Measurements from ENCODE around the gene CHGA. TPM values are rescaled to one million over a fixed set of nuclear protein-coding genes. Genes with fewer than 3 reads are reported as not detected.

The CHGA gene
- polyA plus RNA-seq, 4 donors, result 20.4 to 1,234 (median 106) TPM

DNA sequence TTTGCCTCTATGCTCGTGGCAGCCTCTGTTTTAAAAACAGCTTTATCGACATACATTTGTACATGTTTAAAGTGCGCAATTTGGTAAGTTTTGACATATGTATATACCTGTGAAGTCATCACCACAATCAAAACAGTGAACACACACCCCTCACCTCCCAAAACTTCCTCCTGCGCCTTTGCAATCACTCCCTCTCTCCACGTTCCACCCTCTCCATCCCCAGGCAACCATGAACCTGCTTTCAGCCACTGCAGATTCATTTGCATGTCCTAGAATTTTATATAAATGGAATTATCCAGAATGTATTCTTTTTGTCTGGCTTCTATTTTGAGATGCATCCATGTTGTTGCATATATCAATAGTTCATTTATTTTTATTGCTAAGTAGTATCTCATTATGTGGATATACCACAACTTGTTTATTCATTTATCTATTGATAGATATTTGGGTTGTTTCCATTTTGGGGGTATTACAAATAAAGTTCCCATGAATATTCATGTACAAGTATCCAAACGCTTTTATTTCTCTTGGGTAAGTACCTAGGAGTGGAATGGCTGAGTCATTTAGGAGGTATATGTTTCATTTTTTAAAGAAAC is 15.5 kb upstream of the CHGA start:
- H3K27me3 ChIP-seq (ENCODE audit: control insufficient read depth in 3 of 3, insufficient read depth in 3 of 3, low read length in 3 of 3), result peaks cover 0 to 5% (median 2%) of the 10 kb centered on the region in 3 donors
- FAIRE-seq (no peak), DNase-seq (no peak)
- H3K27ac ChIP-seq (ENCODE audit: low read depth in 1 of 3, low read length in 2 of 3), result no peak overlapping the region
- 70 to 79% (median 77%) methylated on average over 6 of the region's 6 CpGs for WGBS, 3 donors
- H3K9me3 ChIP-seq (ENCODE audit: control insufficient read depth in 2 of 2, insufficient read depth in 1 of 2, low read depth in 1 of 2, low read length in 1 of 2), result no peaks in the 10 kb centered on the region
- H3K4me3 ChIP-seq (ENCODE audit: low read depth in 1 of 3, low read length in 3 of 3), result no peak overlapping the region
- H3K36me3 ChIP-seq (ENCODE audit: control insufficient read depth in 3 of 3, insufficient read depth in 2 of 3, low read depth in 1 of 3, low read length in 3 of 3), result no peaks in the 10 kb centered on the region
- H3K4me1 ChIP-seq (ENCODE audit: control insufficient read depth in 3 of 3, insufficient read depth in 2 of 3, low read depth in 1 of 3, low read length in 2 of 3), result no peaks in the 10 kb centered on the region

DNA sequence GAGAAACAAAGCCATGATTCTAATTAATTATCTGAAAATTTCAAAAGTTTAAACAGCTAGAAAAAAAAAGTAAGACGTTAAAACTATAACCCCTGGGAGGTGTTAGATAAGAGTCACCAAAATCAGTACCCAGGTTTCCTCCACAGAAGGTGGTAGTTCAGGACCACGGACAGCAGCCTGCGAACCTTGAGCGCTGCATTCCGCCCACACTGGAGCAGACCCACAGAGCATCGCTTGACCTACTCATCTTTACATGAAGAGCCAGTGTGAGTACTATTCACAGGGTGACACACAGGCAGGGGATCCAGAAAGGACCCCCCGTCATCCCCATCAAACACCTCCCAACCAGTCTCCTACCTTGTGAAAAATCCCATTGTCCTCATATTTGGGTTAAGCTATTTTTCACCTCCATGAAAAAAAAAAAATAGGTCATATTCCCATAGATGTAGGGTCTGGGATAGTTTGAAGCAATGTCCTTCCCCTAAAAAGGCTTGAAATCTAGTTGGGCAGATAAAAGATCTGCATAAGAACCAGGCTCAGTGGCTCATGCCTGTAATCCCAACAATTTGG is 8.8 kb upstream of the CHGA start:
- FAIRE-seq (no peak), DNase-seq (peak in 1 of 2 donors; percentile 49)
- Histone ChIP-seq H3K4me1 (ENCODE audit: control insufficient read depth in 3 of 3, insufficient read depth in 2 of 3, low read depth in 1 of 3, low read length in 2 of 3) (no peaks in the 10 kb centered on the region), H3K9me3 (ENCODE audit: control insufficient read depth in 2 of 2, insufficient read depth in 1 of 2, low read depth in 1 of 2, low read length in 1 of 2) (no peaks in the 10 kb centered on the region), H3K36me3 (ENCODE audit: control insufficient read depth in 3 of 3, insufficient read depth in 2 of 3, low read depth in 1 of 3, low read length in 3 of 3) (no peaks in the 10 kb centered on the region), H3K27me3 (ENCODE audit: control insufficient read depth in 3 of 3, insufficient read depth in 3 of 3, low read length in 3 of 3) (peaks cover 0 to 3% (median 0%) of the 10 kb centered on the region in 3 donors), H3K27ac (ENCODE audit: low read depth in 1 of 3, low read length in 2 of 3) (no peak overlapping the region), H3K4me3 (ENCODE audit: low read depth in 1 of 3, low read length in 3 of 3) (no peak overlapping the region)
- WGBS, 3 donors, result 8 to 15% (median 10%) methylated on average over 7 of the region's 7 CpGs

DNA sequence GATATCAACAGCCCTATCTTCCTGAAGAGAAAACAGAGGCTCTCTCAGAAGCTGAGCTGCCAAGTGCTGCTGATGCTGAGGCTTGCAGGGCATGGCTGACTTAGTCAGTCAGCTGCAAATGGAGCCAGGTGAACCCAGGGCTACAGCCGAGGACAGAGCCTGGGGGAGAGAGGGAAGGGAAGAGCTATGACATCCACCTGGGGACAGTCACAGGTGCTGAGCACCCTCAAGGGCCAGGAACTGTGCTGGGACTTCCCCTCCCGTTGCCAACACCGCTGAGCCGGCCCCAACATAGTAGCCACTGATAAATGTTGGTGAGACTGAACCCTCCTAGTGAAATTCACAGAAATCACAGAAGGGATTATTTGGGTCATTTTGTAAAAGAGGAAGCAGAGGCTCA is 6.7 kb upstream of the CHGA start:
- no peaks in the 10 kb centered on the region for H3K4me1 ChIP-seq (ENCODE audit: control insufficient read depth in 3 of 3, insufficient read depth in 2 of 3, low read depth in 1 of 3, low read length in 2 of 3)
- FAIRE-seq, result no peak
- WGBS, 3 donors, result 66 to 73% (median 72%) methylated on average over 4 of the region's 4 CpGs

DNA sequence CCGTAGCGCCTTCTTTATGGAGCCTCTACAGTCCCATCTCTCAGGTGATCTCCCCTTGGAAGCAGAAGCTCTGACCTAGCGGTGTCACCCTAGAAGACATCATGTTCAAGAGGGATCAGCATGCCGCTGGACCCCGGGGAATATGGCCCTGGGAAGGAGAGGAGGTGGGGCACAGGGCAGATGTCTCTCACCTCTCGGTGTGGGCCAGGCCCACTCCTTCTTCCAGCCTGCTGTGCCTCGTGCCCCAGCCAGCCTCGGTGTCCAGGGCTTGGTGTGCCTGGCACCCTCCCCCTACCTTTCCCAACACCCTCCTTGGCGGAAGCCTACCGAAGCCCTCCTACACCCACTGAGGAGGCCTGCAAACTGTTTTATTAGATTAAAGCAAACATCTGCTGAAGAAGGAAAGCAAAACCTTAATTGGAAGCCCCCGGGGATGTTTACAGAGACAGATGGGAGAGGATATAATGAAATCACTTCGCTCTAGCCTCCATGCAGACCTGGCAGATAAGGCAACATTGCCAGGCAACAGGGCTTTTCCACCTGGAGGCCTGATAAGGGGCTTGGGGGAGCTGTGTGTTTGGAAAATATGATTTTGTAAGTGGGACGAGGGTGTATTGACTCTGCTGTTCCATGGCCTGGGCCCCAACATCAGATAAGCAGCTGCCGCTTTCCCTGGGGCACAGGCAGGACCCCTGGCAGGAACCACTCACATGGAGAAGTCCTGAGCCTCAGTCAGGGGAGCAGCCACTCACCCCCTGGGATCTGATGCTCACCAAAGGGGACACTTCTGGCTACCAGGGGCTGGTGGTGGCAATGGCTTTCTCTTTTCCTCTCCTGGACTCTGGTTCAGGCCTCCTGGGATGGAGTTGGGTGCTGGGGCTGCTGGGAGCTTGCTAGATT is 5.7 kb upstream of the CHGA start:
- Histone ChIP-seq H3K27me3 (ENCODE audit: control insufficient read depth in 3 of 3, insufficient read depth in 3 of 3, low read length in 3 of 3) (peaks cover 0 to 12% (median 0%) of the 10 kb centered on the region in 3 donors), H3K4me1 (ENCODE audit: control insufficient read depth in 3 of 3, insufficient read depth in 2 of 3, low read depth in 1 of 3, low read length in 2 of 3) (no peaks in the 10 kb centered on the region), H3K27ac (ENCODE audit: low read depth in 1 of 3, low read length in 2 of 3) (peak overlapping the region in 1 of 3 donors; percentile 33), H3K9me3 (ENCODE audit: control insufficient read depth in 2 of 2, insufficient read depth in 1 of 2, low read depth in 1 of 2, low read length in 1 of 2) (no peaks in the 10 kb centered on the region), H3K36me3 (ENCODE audit: control insufficient read depth in 3 of 3, insufficient read depth in 2 of 3, low read depth in 1 of 3, low read length in 3 of 3) (no peaks in the 10 kb centered on the region), H3K4me3 (ENCODE audit: low read depth in 1 of 3, low read length in 3 of 3) (no peak overlapping the region)
- no peak for FAIRE-seq
- WGBS, 3 donors, result 50 to 68% (median 62%) methylated on average over 14 of the region's 14 CpGs
- DNase-seq, result no peak

More for the DNA sequence above, 6.7 kb upstream of the CHGA start:
- H3K27ac ChIP-seq (ENCODE audit: low read depth in 1 of 3, low read length in 2 of 3), result no peak overlapping the region
- peaks cover 0 to 6% (median 0%) of the 10 kb centered on the region in 3 donors for H3K27me3 ChIP-seq (ENCODE audit: control insufficient read depth in 3 of 3, insufficient read depth in 3 of 3, low read length in 3 of 3)
- no peak overlapping the region for H3K4me3 ChIP-seq (ENCODE audit: low read depth in 1 of 3, low read length in 3 of 3)
- no peaks in the 10 kb centered on the region for H3K36me3 ChIP-seq (ENCODE audit: control insufficient read depth in 3 of 3, insufficient read depth in 2 of 3, low read depth in 1 of 3, low read length in 3 of 3)
- no peak for DNase-seq
- H3K9me3 ChIP-seq (ENCODE audit: control insufficient read depth in 2 of 2, insufficient read depth in 1 of 2, low read depth in 1 of 2, low read length in 1 of 2), result no peaks in the 10 kb centered on the region

DNA sequence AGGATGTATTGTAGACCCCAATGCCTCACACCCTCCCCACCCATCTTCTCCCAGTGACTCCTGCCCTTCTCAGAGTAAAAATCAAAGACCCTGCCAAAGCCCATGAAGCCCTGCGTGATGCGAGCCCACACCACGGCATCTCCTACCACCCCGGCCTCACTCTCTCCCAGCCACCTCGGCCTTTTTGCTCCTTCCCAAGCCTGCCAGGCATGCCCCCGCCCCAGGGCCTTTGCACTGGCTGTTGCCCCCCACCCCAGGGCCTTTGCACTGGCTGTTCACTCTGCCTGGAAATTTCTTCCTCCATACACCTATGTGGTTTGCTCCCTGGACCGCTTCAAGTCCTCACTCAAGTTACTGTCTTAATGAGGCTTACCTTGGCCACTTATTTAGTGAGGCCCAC is 5.0 kb upstream of the CHGA start:
- H3K9me3 ChIP-seq (ENCODE audit: control insufficient read depth in 2 of 2, insufficient read depth in 1 of 2, low read depth in 1 of 2, low read length in 1 of 2), result no peaks in the 10 kb centered on the region
- no peak overlapping the region for H3K4me3 ChIP-seq (ENCODE audit: low read depth in 1 of 3, low read length in 3 of 3)
- FAIRE-seq (no peak), DNase-seq (no peak)
- no peaks in the 10 kb centered on the region for H3K4me1 ChIP-seq (ENCODE audit: control insufficient read depth in 3 of 3, insufficient read depth in 2 of 3, low read depth in 1 of 3, low read length in 2 of 3)
- H3K36me3 ChIP-seq (ENCODE audit: control insufficient read depth in 3 of 3, insufficient read depth in 2 of 3, low read depth in 1 of 3, low read length in 3 of 3), result no peaks in the 10 kb centered on the region
- H3K27me3 ChIP-seq (ENCODE audit: control insufficient read depth in 3 of 3, insufficient read depth in 3 of 3, low read length in 3 of 3), result peaks cover 0 to 16% (median 2%) of the 10 kb centered on the region in 3 donors
- no peak overlapping the region for H3K27ac ChIP-seq (ENCODE audit: low read depth in 1 of 3, low read length in 2 of 3)
- WGBS, 3 donors, result 71 to 76% (median 73%) methylated on average over 7 of the region's 7 CpGs

DNA sequence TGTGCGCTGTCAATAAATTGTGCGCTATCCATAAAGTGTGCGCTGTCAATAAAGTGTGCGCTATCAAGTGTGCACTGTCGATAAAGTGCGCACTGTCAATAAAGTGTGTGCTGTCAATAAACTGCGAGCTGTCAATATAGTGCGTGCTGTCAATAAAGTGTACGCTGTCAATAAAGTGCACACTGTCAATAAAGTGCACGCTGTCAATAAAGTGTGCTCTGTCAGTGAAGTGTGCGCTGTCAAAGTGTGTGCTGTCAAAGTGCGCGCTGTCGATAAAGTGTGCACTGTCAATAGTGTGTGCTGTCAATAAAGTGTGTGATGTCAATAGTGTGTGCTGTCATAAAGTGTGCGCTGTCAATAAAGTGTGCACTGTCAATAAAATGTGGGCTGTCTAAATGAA is 2.9 kb upstream of the CHGA start:
- Histone ChIP-seq H3K4me1 (ENCODE audit: control insufficient read depth in 3 of 3, insufficient read depth in 2 of 3, low read depth in 1 of 3, low read length in 2 of 3) (no peaks in the 10 kb centered on the region), H3K27me3 (ENCODE audit: control insufficient read depth in 3 of 3, insufficient read depth in 3 of 3, low read length in 3 of 3) (peaks cover 0 to 29% (median 6%) of the 10 kb centered on the region in 3 donors), H3K27ac (ENCODE audit: low read depth in 1 of 3, low read length in 2 of 3) (no peak overlapping the region), H3K36me3 (ENCODE audit: control insufficient read depth in 3 of 3, insufficient read depth in 2 of 3, low read depth in 1 of 3, low read length in 3 of 3) (no peaks in the 10 kb centered on the region), H3K9me3 (ENCODE audit: control insufficient read depth in 2 of 2, insufficient read depth in 1 of 2, low read depth in 1 of 2, low read length in 1 of 2) (no peaks in the 10 kb centered on the region), H3K4me3 (ENCODE audit: low read depth in 1 of 3, low read length in 3 of 3) (no peak overlapping the region)
- no peak for DNase-seq
- WGBS, 3 donors, result 95 to 96% (median 96%) methylated on average over 15 of the region's 15 CpGs
- no peak for FAIRE-seq

DNA sequence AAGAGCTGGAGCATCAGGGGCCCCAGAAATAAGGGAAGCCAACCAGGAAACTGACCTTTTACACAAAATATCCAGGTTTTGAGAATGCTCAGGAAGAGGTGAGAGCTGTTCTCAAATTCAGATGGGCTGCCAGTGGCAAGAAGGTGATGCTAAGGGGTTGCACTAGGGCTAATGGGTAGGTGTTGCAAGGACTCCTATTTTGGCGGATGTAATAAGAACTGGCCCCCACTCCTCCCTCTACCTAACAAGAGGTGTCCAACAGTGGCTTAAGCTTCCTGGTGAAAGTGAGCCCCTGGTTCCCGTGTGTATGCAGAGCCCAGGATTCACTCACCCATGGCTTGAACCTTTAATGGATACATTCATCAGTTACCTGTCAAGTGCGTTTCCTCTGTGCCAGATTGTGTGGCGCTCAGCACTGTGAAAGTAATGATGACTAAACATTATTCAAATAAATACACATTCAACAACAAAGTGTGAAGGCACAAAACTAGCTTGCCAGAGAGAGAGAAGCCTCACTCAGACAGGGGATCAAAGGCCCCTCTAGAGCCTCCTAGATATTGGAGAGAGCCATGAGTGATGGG is 705 bp upstream of the CHGA start:
- DNase-seq, result no peak
- Histone ChIP-seq H3K4me3 (ENCODE audit: low read depth in 1 of 3, low read length in 3 of 3) (no peak overlapping the region), H3K9me3 (ENCODE audit: control insufficient read depth in 2 of 2, insufficient read depth in 1 of 2, low read depth in 1 of 2, low read length in 1 of 2) (no peaks in the 10 kb centered on the region), H3K27ac (ENCODE audit: low read depth in 1 of 3, low read length in 2 of 3) (no peak overlapping the region), H3K4me1 (ENCODE audit: control insufficient read depth in 3 of 3, insufficient read depth in 2 of 3, low read depth in 1 of 3, low read length in 2 of 3) (no peaks in the 10 kb centered on the region), H3K27me3 (ENCODE audit: control insufficient read depth in 3 of 3, insufficient read depth in 3 of 3, low read length in 3 of 3) (peaks cover 0 to 32% (median 6%) of the 10 kb centered on the region in 3 donors), H3K36me3 (ENCODE audit: control insufficient read depth in 3 of 3, insufficient read depth in 2 of 3, low read depth in 1 of 3, low read length in 3 of 3) (peaks cover 0 to 3% (median 0%) of the 10 kb centered on the region in 3 donors)
- WGBS, 3 donors, result 49 to 55% (median 52%) methylated on average over 4 of the region's 4 CpGs
- FAIRE-seq, result no peak

DNA sequence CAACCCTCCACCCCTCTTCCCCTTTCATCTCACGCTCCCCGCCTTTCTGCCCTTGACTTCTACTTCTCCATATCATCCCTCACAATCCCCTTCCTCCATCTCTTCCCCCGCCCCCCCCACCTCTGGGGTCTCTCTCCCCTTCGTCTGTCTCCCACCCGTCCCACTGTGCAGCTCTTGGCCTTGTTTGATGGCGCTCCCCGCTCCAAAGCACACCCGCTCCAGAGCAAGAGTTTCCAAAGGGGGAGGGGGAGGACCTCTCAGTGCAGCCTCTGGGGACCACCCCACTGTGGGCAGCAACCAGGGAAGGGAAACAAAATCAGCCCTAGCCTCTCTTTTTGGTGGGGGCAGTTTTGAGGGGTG is 774 bp downstream of the CHGA start:
- Histone ChIP-seq H3K4me1 (ENCODE audit: control insufficient read depth in 3 of 3, insufficient read depth in 2 of 3, low read depth in 1 of 3, low read length in 2 of 3) (no peaks in the 10 kb centered on the region), H3K27me3 (ENCODE audit: control insufficient read depth in 3 of 3, insufficient read depth in 3 of 3, low read length in 3 of 3) (peaks cover 0 to 29% (median 6%) of the 10 kb centered on the region in 3 donors), H3K27ac (ENCODE audit: low read depth in 1 of 3, low read length in 2 of 3) (no peak overlapping the region), H3K9me3 (ENCODE audit: control insufficient read depth in 2 of 2, insufficient read depth in 1 of 2, low read depth in 1 of 2, low read length in 1 of 2) (no peaks in the 10 kb centered on the region), H3K4me3 (ENCODE audit: low read depth in 1 of 3, low read length in 3 of 3) (peak overlapping the region in 1 of 3 donors; percentile 25), H3K36me3 (ENCODE audit: control insufficient read depth in 3 of 3, insufficient read depth in 2 of 3, low read depth in 1 of 3, low read length in 3 of 3) (peaks cover 0 to 5% (median 0%) of the 10 kb centered on the region in 3 donors)
- DNase-seq (no peak), FAIRE-seq (no peak)
- WGBS, 3 donors, result 44 to 50% (median 46%) methylated on average over 8 of the region's 8 CpGs
